ENCODE data around the gene JAML.
A peak's percentile ranks its signal among the peaks of the same experiment; 100 is the strongest.

JAML gene

DNA sequence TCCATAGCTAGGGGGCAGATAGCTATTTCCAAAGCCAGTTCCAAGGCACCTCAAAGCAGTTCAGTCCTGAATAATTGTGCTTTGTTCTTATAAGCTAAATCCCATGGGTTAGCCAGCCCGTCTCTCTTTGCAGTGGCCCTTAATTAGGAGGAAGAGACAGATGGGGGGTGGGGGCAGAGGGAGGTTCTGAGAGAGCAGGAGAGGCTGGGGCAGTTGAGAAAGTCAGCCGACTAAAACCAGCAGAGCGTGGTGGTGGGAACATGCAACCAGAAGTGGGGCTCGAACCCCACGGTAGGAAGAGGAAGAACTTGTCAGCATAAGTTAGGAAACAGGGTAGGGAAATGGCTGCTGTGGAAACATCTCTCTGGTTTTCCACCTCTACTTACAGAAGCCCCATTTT lies 61.3 kb downstream of the JAML start:
- no peak for DNase-seq

- no peak for DNase-seq
These were observed 62.0 kb downstream of the JAML start for GRCh38 chr11:118162846-118163245.

GRCh38 chr11:118161786-118162185 lies 63.0 kb downstream of the JAML start:
- DNase-seq: no peak

DNA sequence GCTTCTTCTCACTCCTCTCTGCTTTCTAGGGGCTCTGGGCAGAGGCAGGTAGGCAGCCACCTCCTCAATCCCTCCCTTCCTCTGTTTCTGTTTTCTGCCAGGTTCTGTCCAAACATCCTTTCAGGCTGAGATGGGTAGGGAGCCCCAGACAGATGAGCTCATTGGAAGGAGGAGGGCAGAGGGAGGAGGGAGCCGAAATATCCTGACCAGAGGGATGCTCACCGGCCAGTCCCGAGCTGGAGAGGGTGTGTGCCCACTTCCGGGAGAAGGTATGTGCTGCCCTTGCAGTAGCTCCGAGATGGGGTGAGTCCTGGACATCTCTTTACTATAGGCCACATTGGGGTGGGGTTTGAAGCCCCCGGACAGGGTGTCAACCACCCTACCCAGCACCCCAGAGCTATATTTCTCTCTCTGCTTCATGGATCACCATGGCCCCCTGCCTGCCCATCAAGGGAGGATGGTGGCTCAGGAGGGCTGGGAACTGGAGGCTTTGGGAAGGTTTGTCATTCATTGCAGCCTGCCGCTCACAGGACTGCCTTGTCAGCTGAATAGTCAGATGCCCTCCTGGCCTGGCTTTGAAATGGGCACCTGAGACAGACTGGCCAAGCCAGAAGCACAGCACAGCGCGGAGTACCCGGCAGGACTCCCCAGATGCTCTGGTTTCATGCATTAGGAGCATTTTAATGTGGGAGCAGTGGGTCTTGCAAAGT lies 67.5 kb downstream of the JAML start:
- no peak for DNase-seq

DNA sequence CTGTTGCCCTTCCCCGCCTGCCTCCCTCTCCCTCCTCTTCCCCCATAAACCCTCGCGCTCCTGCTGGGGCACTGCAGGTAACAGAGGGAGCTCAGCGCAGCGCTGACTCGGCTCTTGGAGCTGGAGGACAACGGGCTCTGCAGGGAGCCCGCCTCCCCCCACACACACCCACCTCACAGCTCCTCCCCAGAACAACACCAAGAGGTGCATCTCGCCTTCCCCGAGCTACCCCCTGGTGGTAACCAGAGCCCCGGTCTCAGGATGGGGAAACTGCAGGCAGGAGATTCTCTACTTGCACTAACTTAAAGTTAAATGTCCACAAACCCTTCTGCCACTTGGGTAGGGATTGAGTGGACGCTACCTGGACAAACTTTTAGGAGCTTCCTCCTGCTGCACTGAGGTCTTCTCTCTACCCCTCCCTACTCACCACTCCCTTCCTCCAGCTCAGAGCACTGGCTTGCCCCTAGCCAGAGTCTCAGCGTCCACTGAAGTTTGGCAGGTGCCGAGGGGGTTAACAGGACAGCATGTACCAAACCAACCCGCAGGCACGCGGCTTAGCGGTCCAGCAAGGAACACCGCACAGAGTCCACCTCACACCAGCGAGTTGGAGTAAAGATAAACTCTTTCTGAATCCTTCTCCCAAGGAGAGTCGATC lies 68.2 kb downstream of the JAML start:
- no peak for DNase-seq

GRCh38 chr11:118155776-118156530 lies 68.9 kb downstream of the JAML start:
- no peak for DNase-seq

DNA sequence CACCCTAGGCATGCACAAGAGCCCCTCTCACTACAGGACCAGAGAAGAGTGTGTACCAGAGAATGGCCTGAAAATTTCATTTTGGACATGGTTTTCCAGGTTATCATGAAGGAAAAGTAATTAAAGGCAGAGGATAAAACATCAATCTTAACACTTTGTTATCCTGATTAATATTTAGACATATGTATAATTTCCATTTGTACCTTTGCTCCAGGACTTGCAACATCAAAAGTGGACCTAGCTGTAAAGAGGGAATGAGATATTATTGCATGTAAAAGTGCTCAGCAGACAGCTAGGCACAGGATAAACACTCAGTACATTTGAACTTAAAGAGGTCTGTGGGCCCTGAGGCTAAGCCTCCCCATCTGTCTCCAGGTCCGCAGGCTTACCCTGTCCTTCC lies 70.2 kb downstream of the JAML start:
- no peak for DNase-seq

- no peak for DNase-seq
These were observed 70.8 kb downstream of the JAML start for GRCh38 chr11:118153976-118154375.

DNA sequence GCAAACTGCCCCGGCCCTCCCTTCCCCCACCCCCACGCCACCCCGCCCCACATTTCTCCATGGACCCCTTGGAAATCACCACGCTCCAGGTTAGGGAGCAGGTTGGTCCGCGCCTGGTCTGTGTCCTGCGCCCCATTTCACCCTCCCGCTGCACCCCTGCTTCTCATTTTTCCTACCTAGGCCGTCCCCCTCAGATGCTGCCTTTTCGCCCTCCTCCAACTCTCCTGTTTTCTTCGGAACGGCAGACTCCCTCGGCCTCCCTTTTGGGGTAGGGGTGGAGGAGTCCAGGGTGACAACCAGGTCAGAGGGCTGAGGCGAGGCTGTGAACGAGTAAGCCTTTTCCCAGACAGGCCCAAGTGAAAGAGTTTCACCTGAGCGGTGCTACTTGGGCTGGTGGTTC lies 71.3 kb downstream of the JAML start:
- no peak for DNase-seq

- DNase-seq: no peak
These were observed 72.0 kb downstream of the JAML start, which contains the start of gene SCN4B for GRCh38 chr11:118152552-118153471. Gene SCN4B (minus strand): TSS chr11:118152823. CDS start chr11:118152673, 150 bp downstream.

GRCh38 chr11:118152020-118152551 lies 72.7 kb downstream of the JAML start:
- no peak for DNase-seq

- no peak for DNase-seq
These were observed 73.4 kb downstream of the JAML start for GRCh38 chr11:118151431-118151830.

DNA sequence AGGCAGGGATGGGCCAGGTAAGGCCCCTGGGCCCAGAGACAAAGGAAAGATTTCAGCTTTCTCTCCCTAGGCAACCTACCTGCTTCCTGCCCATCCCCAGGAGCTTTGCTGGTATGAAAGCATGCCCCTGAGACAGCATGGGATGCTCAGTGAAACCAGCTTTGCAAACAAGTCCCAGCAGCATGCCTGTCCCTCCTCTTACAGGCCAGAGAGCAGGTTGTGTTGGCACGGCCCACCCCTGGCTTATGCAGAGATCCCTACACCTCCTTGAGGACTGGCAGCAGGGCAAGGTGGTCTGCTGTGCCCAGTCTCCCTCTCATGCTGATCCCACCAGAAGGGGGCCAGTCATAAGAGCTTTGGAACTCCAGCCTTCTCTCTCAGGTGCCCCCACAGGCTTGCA lies 75.3 kb downstream of the JAML start:
- no peak for DNase-seq

DNA sequence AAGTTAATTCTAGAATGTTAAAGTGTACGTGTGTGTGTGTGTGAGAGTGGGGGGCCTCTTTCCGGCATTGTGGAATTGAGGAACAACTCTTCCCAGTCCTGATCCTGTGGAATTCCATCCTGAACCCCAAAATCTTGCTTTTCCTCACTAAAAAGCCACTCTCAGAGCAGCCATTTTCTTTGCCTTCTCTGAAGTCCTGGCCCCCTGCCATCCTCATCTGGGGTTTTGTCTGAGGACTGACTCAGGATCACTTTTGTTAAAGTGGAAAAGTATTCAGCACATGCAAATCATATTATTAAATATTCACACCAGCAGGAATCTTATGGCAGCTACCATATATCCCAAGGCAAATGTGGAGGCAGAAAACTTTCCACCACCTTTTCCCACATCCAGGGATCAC lies 76.0 kb downstream of the JAML start:
- no peak for DNase-seq

- DNase-seq: no peak
These were observed 76.6 kb downstream of the JAML start for GRCh38 chr11:118148240-118148639.

DNA sequence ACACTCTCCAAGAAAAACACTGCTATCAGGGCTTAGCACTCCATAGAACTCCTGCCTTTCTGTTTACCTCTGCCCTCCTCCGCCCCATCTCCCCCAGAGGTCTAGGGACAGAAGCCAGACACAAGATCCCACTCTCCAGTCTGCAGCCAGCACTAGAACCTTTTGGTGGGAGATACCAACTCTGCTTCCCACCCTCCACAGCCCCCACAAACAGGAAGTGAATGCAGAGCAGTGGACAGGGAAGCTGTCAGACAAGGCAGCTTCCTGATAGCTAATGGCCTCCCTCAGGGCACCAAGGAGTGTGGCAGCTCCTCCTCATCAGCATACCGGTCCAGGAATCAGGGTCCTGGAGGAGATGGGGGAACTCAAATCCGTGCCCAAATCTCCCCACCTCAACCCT lies 77.3 kb downstream of the JAML start:
- no peak for DNase-seq

DNA sequence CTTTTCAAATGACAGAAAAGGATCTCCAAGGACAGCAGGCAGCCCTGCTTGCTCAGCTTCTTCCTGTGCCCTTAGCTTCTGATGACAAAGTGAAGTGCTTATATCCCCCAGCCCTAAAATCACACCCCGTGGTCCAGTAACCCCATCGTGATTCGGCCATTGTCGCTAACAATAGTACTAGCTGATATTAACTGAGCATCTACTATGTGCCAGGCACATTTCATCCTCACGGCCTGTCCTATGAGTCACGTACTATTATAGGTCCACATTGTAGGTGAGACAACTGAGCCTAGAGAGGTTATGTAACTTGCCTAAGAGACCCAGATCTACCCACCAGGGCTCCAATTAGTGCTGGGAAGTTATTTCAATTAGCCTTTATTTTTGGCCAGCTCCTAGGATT lies 78.3 kb downstream of the JAML start:
- DNase-seq: no peak

DNA sequence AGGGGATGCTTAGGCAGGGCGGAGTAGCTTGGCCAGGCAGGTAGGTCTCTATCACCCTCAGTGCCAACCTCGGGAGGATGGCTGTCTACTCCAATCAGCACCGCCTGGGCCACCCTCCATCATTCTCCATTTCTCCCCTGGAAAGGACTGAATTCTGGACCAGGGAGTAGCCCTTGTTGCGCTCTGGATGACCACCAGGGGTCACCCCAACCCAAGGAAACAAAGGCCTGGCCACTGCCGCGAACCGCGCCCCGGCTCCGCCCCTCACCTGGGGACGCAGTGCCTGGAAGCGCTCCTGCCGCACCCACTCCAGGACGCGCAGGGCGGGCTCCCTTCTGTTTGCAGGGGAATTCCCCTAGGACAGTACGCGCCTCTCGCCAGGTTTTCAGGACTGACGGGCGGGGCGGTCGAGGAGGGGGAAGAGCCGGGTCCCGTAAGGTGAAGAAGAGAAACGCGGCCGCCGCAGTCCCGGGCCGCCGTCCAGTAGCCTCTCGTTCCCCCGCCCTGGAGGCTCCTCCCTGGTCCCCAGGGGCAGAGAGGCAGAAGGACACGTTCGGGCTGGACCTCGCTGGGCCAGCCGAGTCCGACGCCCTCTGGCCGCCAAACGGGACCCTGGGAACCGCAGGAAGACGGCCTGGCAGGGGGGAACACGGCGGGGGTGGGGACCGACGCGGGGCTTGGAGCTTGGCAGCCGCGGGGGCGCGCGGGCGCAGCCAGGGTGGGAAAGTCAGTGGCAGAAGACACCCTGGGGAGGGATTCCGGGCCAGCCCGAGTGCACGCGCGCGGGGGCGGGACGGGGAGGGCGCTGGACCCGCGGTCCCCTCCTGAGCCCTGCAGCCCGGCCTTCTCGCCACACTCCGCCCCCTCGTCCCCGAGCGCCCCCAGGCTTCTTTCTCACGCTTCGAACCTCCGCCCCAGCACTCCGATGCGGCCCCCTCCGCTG lies 79.3 kb downstream of the JAML start:
- peak; percentile 66 for DNase-seq

GRCh38 chr11:118144301-118145268 lies 80.2 kb downstream of the JAML start:
- DNase-seq: no peak

Measured in hematopoietic multipotent progenitor cell treated with erythropoietin and hydrocortisone succinate and interleukin-3 and kit ligand, for 8 days (in vitro differentiated cells).